GM21423 (cell line): ENCODE results near the gene PODXL2.
"Not testable (repeated sequence)": the region's sequence is repeated elsewhere in the genome, so short reads cannot be mapped to it uniquely, and the experiment has no call there.

Experiments used
- ATAC-seq: cut with Tn5 transposase; IDR thresholded peaks from one replicate; pipeline ENCODE4 v1.9.1; 2021; ENCODE audit warnings: mild to moderate bottlenecking, moderate library complexity; ENCODE audit not compliant: unreplicated experiment

PODXL2 gene

DNA sequence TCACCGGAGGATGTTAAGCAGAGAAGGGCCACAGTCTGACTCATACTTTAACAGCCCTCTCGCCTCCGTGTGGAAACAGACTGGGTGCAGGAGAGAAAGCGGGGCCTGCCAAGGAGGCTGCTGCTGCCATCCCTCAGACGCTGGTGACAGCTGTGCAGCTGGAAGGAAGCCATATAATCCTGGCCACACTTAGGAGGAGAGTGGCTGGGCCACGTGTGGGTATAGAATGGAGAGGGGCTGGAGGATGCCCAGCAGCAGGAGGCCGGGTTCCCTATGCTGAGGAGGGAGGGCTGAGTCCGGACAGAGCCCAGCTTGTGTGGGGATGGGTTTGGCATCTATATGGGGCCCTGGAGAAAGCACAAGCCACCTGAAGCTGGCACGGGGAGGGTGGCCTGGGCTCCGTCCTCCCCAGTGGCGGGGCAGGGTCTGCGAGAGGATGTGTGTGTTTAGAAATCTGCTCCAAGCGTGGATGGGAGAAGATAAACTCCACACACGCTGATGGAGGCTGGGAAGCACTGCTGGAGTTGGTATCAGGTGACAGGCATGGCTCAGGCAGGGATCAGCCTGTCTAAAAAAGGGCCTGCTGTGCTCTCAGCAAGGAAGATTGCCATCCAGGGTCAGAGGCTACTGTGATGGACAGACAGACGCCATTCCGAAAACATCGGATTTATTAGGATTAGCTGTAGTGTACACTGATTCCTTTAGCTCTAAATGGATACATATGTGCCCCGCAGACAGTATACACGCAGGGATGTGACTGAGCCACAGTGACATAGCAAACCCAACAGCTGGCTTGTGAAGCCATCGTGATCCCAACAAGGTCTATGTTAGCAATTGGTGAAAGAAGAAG, 59.7 kb downstream of the PODXL2 start:
- no peak for ATAC-seq

DNA sequence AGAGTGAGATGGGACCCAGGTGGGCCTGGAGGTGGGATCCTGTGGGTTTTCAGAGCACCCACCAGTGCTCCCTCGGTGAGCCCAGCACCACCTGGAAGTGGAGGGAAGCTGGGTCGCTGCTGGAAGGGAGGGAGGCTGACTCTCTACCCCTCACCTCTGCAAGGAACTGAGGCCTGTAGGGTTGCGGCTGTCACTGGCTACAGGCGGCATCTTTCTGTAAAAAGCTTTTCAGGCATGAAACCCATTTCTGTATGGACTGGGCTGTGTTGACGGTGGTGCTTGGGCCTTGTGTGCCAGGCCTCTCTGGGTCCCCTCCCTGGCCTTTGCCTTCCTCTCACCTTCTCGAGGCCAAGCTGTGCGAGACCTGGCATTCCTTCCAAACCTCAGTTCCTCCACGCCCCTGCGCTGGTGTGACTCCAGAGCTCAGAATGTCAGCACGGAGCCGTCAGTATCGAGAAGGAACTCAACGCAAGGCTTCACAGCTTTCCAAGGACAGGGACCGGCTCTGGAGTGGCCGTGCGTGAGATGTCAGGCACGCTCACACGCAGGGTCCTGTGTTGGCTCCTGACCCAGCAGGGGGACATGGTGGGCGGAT, 60.4 kb downstream of the PODXL2 start:
- no peak for ATAC-seq

DNA sequence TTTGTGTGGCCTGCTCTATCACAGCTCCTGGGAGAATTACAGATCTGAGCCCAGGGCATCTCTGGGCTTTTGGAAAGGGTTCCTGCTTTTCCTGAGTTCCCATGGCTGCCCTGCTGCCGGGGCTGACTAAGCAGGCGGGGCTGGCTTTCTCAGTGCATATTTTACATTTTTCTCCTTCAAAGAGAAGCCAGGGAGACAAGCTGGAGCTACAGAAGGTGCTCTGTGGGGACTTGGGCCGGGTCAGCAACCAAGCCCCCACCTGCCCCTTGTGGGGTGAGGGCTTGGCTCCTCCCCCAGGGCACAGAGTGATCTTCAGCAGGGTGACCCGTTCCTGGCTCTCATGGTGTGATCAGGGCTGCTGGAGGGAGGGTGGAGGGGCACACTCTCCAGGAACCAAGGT, 61.1 kb downstream of the PODXL2 start:
- ATAC-seq: no peak

DNA sequence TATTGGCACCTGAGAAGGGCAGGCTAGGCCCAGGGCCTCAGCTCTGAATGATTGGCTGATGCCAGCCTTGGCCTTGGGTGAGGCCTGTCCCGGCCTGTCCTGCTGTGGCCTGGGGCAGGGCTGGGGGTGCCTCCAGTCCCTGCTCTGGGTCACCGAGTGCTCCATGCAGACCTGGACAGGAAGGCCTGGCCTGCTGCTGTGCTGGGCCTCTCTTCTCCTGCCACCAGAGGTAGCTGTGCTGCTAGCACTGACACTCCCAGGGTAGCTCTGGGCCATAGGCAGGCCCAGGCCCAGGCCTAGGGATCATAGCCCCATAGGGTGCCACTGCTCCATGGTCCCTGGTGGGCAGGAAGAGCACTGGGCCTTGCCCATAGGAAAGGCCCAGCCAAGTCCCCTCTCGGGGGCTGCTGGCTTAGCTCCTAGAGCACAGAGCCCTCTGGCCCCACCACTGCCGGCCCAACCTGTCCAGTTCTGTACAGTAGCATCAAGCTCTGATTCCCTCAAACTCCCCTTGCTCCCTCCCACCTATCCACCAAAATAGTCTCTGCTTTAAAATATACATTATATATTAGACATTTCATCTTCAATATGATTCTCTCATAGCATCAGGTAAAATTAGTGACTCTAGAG, 62.0 kb downstream of the PODXL2 start:
- ATAC-seq: no peak

DNA sequence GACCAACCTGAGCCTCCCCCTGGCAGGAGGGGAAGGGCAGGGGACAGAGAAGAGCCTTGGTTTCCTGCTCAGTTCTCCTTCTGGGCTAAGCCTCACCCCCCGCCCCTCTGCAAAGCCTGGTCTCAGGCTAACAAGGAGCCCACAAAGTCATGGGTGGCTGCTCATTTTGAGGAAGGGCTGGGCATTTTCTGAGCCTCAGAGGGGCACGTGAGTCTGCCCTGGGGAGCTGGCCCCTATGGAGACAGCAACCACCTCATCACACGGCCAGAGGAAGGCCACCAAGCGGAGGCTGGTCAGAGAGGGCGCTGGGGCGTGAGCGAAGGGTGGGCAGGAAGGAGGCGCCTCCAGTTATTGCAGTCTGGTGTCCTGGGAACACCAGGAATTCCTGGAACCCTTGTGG, 62.5 kb downstream of the PODXL2 start:
- ATAC-seq: no peak

DNA sequence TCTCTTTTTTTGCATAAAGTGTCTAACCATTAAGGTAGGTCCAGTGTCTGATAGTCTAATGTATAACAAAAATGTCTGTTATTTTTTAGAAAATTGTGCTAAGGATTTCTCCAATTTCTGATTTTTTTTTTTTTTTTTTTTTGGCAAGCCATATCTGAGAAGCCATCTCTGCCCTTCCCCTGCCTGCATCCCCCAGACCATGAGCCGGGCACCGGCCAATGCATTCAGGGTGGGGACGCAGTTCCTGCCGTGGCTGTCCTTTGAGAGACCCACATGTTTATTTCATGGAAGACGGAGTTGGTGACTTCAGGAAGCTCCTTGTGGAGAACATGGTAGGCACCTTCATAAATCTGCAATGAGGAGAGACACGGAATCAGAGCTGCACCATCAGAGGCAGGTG, 63.0 kb downstream of the PODXL2 start:
- no peak for ATAC-seq

DNA sequence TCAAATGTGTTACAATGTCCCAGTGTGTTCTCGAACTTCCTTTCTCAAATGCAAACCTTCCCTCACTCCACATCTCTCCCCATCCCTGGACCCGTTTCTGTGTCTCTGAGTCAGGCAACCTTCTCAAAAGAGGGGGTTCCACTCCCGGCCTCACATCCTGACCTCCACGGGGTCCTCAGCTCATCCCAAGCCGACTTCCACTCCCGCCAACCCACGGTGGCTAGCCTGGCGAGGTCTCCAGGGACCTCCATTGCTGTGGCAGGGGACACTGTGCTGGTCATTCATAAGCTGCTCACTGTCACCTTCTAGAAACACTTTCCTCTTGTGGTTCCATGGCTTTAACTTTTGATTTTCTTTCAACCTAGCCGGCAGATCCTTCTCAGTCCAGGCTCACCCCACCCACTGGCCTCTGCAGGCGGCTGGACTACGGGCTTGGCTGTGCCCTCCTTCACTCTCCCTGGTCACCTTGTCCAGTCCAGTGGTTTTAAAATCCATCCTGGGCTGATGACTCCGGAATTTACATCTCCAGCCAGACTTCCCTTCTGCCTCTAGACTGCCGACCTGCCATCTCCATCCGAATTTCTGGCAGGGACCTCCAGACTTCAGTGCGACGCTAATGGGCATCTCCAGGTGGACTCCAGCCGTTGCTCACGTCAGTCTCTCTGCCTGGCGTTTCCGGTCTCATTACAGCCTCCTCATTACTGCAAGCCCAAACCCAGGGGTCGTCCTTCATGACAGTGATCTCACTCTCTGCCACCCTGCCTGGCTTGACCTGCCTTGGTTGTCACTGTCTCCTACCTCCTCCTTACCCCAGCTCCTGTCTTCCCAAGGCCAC, 63.7 kb downstream of the PODXL2 start:
- ATAC-seq: no peak

DNA sequence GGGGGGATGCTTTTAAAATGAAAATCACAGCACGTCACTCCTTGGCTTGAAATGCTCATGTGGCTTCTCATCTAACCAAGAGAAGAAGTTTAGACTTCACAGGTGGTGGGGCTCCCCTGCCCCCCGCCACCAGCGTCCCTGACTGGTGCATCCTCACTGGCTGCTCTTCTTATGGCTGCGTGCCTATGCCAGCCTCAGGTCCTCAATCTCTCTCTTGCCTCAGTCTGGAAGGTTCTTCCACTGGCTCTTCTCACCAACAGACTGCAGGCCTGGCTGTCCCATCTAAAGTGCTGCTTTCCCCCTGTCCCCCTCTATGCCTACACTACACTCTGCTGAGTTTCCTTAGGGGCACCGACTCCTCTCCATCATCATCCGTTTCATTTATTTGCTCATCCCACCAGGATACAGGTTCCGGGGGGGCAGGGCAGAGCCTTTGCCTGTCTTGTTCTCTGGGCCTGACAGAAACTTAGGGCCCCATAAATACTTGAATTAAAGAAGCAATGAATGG, 64.4 kb downstream of the PODXL2 start:
- ATAC-seq: no peak

DNA sequence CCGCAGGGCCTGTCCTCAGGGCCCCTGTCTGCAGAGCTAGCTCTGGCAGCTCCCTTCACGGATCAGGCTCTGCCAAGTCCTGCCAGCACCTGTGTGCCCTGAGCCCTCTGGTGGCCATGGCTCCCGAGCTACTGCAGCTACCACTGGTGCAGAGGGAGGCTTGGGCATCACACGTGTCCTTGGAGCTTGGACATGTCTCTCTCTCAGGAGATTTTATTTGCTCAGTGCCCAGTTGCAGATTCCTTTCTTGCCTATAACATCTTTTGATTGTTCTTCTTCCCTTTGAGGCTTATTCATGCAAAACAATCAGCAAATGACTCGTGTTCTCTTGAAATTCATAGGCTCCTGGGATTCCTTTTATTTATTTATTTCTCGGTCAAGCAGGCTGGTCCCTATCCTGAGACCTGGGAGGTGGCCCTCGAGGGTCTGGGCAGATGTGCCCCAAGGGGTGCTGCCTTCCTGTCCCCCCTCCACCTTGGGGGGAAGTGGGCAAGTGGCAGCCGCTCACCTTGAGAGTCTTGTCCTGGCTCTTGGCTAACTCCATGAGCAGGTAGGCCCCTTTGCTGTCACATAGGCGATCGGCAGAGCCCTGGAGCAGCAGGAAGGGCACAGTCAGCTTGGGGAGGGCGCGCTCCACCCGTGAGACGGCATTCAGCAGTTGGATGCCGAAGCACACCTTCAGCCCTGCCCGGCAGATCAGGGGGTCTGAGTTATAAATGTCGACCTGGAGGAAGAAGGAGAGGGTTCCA, 65.7 kb downstream of the PODXL2 start:
- ATAC-seq: no peak

DNA sequence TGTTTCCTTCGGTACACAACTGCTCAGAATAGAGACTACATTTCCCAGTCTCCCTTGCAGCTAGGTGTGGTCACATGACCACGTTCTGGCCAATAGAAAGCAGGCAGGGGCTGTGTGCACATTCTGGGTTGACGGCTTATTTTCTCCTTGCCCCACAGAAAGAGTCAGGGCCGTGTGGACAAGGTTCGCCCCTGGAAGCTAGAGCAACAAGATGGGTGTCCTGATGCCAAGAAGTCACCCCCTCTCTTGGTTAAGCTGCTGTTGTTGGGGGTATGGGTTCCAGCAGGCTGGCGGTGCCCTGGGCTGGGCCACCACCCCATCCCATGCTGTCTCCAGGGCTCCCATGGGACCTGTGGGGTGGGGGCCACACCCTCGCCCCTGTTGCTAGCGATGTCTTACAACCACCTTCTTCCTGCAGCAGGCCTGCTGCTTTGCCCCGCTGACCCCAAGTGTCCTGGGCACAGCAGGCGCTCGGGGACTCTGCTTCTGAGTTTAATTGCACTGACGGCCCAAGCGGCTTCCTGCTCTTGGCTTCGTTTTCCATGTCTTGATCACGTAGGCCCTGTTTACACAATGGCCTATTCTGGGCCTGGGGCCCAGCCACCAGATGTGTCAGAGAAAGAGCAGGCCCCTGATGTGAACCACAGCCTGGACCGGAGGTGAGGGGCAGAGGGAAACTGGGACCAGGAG, 68.7 kb downstream of the PODXL2 start:
- ATAC-seq: no peak

DNA sequence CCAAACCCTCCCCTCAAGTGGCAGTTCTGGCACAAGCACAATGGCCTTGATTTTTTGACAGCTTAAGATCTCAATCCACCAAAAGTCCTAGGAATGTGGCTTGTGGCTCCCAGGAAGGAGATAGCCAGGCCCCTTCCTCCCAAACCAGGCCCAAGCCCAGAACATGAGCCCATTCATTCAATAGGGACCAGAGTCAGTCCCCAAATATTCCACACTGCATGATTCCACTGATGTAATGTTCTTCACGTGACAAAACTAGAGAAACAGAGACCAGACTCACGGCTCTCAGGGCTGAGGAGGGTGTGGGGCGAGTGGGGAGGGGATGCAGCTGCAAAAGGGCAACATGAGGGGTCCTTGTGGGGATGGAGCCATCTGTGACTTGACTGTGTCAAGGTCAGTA, 69.3 kb downstream of the PODXL2 start:
- no peak for ATAC-seq

DNA sequence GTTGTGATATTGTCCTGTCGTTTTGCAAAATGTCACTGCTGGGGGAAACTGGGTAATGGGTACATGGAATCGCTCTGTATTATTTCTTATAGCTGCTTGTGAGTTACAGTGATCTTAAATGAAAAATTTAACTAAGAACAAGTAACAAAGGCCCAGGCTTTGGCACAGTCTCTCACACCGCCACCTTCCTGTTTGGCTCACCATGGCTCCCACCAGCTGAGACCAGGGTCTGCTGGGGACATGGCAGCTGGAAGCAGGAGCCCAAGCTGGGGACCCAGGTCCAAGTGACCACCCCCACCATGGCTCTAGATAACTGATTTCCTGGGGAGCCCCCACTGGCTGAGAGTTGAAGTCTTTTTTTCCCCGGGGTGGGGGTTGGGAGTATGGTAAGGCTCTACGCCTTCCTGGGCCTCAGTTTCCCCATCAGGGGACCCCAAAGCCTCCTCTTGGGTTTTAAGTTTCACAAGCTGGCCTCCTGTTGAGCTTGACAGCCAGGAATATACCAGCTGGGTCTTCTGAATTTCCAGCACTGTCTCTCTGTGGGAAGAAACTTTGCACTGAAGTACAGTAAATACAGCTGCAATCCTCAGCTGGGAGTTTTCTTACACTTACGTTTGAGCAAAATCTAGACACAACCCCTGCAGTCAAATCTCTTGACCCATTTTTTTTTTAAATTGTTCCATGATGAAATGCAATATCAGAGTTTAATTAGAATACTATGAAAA, 69.9 kb downstream of the PODXL2 start:
- no peak for ATAC-seq

DNA sequence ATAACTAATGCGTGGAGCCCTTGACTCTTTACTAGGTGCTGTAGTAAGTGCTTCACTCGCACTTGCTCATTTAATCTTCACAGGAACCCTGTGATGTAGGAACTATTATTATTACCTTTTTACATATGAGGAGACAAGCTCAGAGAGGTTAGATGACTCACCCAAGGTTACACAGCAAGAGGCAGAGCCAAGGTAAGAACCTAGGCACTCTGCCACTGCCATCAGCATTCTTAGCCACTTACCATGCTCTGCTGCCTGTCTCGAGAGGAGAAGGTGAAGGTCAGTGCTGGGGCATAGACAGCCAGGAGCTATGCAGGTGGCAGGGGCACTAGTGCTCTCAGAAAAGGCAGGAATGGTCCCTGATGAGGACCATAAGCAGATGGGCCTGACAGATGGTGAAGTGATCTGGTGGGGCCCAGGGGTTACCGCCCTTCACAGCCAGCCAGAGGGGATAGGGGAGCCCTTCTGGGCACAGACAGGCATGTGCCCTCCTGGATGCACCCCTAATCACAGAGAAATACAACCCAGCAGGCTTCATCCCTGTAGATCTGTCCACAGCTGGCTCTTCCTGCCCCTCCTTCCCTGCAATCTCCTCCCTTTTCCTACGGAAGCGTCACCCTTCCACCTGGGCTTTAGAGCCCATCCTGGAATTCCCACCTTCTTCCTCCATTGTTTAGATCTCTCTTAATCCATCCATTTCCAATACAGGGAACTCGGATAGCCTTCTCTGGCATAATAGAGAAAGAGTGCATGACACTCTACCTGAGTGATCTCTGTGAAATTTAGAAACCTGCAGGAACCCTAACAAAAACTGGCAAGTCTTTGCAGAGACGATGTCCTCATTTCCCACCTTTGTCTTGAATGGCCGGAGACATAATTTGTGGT, 70.7 kb downstream of the PODXL2 start:
- no peak for ATAC-seq

DNA sequence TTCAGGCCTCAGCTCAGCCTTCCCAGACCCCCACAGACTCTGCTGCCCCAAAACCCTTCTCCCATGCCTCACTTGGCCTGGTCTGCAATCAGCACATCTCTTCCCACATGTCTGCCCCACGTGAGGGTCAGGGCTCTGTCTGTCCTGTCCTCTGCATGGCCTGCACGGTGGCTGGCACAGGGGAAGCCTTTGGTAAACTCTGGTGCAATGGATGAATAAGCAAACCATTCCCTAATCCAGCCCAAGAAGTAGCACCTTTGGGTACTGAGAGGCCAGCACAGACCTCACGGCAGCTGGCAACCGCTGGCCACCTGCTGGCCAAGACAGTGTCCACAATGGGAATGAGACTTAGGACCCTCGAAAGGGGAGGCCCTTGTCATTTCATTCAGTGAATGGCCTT, 71.4 kb downstream of the PODXL2 start:
- ATAC-seq: no peak

DNA sequence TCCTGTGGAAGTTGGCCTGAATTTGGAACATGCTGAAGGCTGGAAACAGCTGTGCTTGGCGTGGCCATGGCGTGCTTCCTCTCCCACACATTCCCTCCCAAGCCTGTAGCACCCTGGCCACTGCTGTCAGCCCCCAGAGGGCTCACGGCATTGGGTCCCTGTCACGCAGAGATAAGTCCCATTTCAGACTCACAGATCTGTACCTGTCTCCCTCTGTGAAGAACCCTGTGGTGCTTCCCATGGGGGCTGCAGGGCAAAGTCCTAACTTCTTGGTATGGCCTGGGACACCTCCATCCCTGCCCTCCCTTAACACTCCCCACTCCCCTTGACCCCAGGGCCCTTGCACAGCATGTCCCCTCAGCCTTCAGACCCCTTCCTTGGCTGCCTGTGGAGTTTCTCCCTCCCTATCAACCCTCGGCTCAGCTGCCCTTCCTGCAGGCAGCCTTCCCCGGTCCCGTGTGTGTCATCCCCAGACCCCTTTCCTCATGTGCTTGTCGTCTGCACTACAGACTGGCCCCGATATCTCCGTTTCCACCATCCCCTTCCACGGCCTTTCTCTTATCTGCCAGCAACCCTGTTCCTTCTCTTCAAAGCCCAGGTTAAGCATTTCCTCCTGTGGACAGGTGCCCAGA, 72.4 kb downstream of the PODXL2 start:
- ATAC-seq: no peak

DNA sequence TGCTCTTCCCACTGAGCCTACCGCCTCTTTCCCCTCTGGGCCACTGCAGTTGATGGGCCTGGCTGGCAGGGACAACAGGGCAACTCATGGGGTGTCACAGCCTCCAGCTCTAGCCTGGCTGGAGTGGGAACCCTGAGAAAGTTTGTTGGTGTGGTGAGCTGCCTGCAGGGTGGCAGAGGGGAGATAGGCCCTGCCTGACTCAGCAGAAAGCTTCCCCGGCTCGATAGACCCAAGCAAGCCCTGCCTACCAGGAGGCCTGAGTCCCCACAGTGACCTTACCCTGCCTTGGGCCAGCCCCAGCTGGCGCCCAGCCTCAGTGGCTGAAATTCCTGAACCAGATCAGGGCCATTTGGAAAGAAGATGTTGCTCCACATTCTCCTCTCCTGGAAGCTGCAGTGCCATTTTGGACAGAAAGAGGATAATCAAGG, 73.2 kb downstream of the PODXL2 start:
- no peak for ATAC-seq

DNA sequence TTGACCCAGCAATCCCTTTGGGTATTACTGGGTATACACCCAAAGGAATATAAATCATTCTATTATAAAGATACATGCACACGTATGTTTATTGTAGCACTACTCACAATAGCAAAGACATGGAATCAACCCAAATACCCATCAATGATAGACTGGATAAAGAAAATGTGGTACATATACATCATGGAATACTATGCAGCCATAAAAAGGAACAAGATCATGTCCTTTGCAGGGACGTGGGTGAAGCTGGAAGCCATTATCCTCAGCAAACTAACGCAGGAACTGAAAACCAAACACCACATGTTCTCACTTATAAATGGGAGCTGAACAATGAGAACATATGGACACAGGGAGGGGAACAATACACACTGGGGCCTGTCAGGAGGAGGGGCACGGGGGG, 75.9 kb downstream of the PODXL2 start:
- ATAC-seq: not testable (repeated sequence)

DNA sequence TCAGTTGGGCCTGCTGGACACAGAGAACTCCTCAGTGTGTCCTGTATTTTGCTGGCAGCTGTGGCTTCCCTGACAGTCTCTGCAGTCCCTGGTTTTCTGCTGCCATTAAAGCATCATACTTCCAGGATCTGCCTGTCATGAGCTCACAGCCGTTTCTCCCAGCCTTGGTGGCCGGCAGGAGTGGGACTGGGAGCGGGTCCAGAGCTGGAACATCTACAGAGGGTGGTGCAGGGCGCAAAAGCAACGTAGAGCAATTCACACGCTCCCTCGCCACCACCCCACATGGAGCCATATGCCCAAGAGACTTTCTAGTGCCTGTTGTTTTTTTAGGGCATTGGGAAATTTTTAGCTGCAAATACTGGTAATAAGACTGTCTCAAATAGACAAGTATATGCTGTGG, 77.3 kb downstream of the PODXL2 start:
- no peak for ATAC-seq
